Right lobe of liver (tissue), 6 donors: ENCODE data around the gene CRACDL. TPM values are rescaled to one million over a fixed set of nuclear protein-coding genes. Genes with fewer than 3 reads are reported as not detected.
A peak's percentile ranks its signal among the peaks of the same experiment; 100 is the strongest.

Experiments used
- ATAC-seq, 4 donors: fragments of 200-7000 bp; cut with Tn5 transposase; one replicate each; pipeline ENCODE4 v1.9.1; 2020; ENCODE audit warnings: mild to moderate bottlenecking in 4 of 4, moderate library complexity in 4 of 4
- DNase-seq, 3 donors: peaks; one replicate each; pipeline ENCODE4 v3.0.0-alpha.2; 2020
- H3K27ac ChIP-seq, 3 donors: fragments of 200-600 bp; one replicate each; pipeline ENCODE4 v1.8.0; 2022
- H3K27me3 ChIP-seq, 2 donors: fragments of 200-600 bp; one replicate each; pipeline ENCODE4 v1.8.0; 2022
- H3K36me3 ChIP-seq, 4 donors: fragments of 200-600 bp; sonication (generic) in 1 of 4; one replicate each; pipeline versions ENCODE4 v1.5.1 to v1.8.0; 2017 to 2022; ENCODE audit warnings: control low read depth in 1 of 4
- H3K4me1 ChIP-seq, 4 donors: fragments of 200-600 bp; sonication (generic) in 1 of 4; one replicate each; pipeline versions ENCODE4 v1.5.1 to v1.8.0; 2017 to 2022; ENCODE audit warnings: control low read depth in 1 of 4
- H3K4me3 ChIP-seq, 3 donors: fragments of 200-600 bp; one replicate each; pipeline ENCODE4 v1.8.0; 2022
- H3K9me3 ChIP-seq, 4 donors: fragments of 200-600 bp; sonication (generic) in 1 of 4; one replicate each; pipeline versions ENCODE4 v1.5.1 to v1.8.0; 2017 to 2022; ENCODE audit warnings: control low read depth in 1 of 4
- CTCF ChIP-seq, 4 donors: fragments of 200-600 bp in 3 of 4; fragments of 450-650 bp in 1 of 4; IDR thresholded peaks; one replicate each; pipeline versions ENCODE4 v1.5.1 to v1.8.0; 2016 to 2022; ENCODE audit warnings: antibody characterized with exemption in 4 of 4, mild to moderate bottlenecking in 2 of 4
- POLR2A ChIP-seq: fragments of 450-650 bp; IDR thresholded peaks from one replicate; pipeline ENCODE4 v1.6.1; 2017; ENCODE audit warnings: antibody characterized with exemption, mild to moderate bottlenecking
- WGBS: methylation state at CpG from one replicate; pipeline ENCODE4 v1.1.6; 2018; ENCODE audit warnings: low coverage, low lambda C conversion rate; ENCODE audit not compliant: insufficient coverage; ENCODE audit errors: missing lambda C conversion rate; 5-methylcytosine and 5-hydroxymethylcytosine counted together
- intact Hi-C, 2 donors: fragments of 100-400 bp; cut with DNase I; formaldehyde crosslinking; loops; one replicate each; pipeline versions ENCODE4 v1.11.2 to v1.14.1; 2022
- total RNA-seq, 6 experiments: library from RNA; depleted of rRNA in 2 of 6; stranded (reverse); fragments of >200 nt in 2 of 6; fragmentation: NEBNext Ultra II Directional in 3 of 6; extraction: Animal tissue kit (Norgen Biotek cat#: 25700) in 3 of 6; gene quantifications; one replicate each; pipeline versions ENCODE4 v1.1.0 to v1.2.4, GENCODE V29; 2016 to 2023
- donor health status: DM: no; HTN: yes; CAD: no.
- donor health status: DM: no; HTN: no; CAD: no.
- donor health status: DM: no; HTN: no; CAD: no.
- donor health status: DM: no; HTN: yes; CAD: no.
- donor health status: DM: no; HTN: yes; CAD: no.

Gene CRACDL
- total RNA-seq, 6 experiments from 2014 or later = 0.12 to 0.56 (median 0.32) TPM

GRCh38 chr2:98912221-98912851 lies 23.7 kb downstream of the CRACDL start:
- no peaks in the 10 kb centered on the region for H3K9me3 ChIP-seq
- no peak overlapping the region for H3K27ac ChIP-seq
- H3K4me1 ChIP-seq = no peaks in the 10 kb centered on the region
- peak in 2 of 3 donors; percentile 39 to 43 for DNase-seq
- intact Hi-C loops = no loop called here
- no peaks in the 10 kb centered on the region for H3K36me3 ChIP-seq
- no peak overlapping the region for H3K4me3 ChIP-seq
- WGBS = 55% methylated on average over 6 of the region's 18 CpGs
- no peak for TF ChIP-seq POLR2A
- TF ChIP-seq CTCF (IDR thresholded peaks at IDR 0.05) = no peak
- H3K27me3 ChIP-seq = no peaks in the 10 kb centered on the region
- ATAC-seq = no peak

GRCh38 chr2:98911376-98912154 lies 24.5 kb downstream of the CRACDL start:
- TF ChIP-seq POLR2A (no peak), CTCF (IDR thresholded peaks at IDR 0.05) (no peak)
- ATAC-seq (no peak), DNase-seq (peak in 1 of 3 donors; percentile 33)
- H3K4me1 ChIP-seq = no peaks in the 10 kb centered on the region
- no peak overlapping the region for H3K4me3 ChIP-seq
- H3K9me3 ChIP-seq = no peaks in the 10 kb centered on the region
- intact Hi-C loops = no loop called here
- no peak overlapping the region for H3K27ac ChIP-seq
- 70% methylated on average over 11 of the region's 17 CpGs for WGBS
- no peaks in the 10 kb centered on the region for H3K27me3 ChIP-seq
- H3K36me3 ChIP-seq = no peaks in the 10 kb centered on the region

GRCh38 chr2:98911126-98911375 lies 25.0 kb downstream of the CRACDL start:
- H3K4me3 ChIP-seq = no peak overlapping the region
- H3K9me3 ChIP-seq = no peaks in the 10 kb centered on the region
- WGBS = 72% methylated on average over 2 of the region's 7 CpGs
- no peaks in the 10 kb centered on the region for H3K36me3 ChIP-seq
- H3K27ac ChIP-seq = no peak overlapping the region
- intact Hi-C loops = no loop called here
- peak in 1 of 3 donors; percentile 46 for DNase-seq
- no peaks in the 10 kb centered on the region for H3K4me1 ChIP-seq
- no peak for ATAC-seq
- H3K27me3 ChIP-seq = no peaks in the 10 kb centered on the region
- no peak for TF ChIP-seq CTCF (IDR thresholded peaks at IDR 0.05)

- H3K4me3 ChIP-seq = no peak overlapping the region
- TF ChIP-seq POLR2A = no peak
- TF ChIP-seq CTCF (IDR thresholded peaks at IDR 0.05) = no peak
- WGBS = 72% methylated on average over 5 of the region's 10 CpGs
- intact Hi-C loops = no loop called here
- H3K4me1 ChIP-seq = no peaks in the 10 kb centered on the region
- no peaks in the 10 kb centered on the region for H3K36me3 ChIP-seq
- no peak overlapping the region for H3K27ac ChIP-seq
- ATAC-seq (no peak), DNase-seq (no peak)
- H3K9me3 ChIP-seq = no peaks in the 10 kb centered on the region
- no peaks in the 10 kb centered on the region for H3K27me3 ChIP-seq
These were observed 25.5 kb downstream of the CRACDL start for GRCh38 chr2:98910349-98911125.
